Thymus (tissue), 11 donors: ENCODE data around the gene LTA. TPM values are rescaled to one million over a fixed set of nuclear protein-coding genes. Genes with fewer than 3 reads are reported as not detected.

Source experiments
- DNase-seq, 9 donors: peaks; one replicate each; pipeline ENCODE4 v3.0.0-alpha.2; 2013; ENCODE audit warnings: low spot score in 9 of 9, low read depth in 6 of 9, missing footprints in 1 of 9
- H3K27ac ChIP-seq, 2 donors: one replicate each; pipeline ENCODE4 v1.5.1; 2013; ENCODE audit warnings: control low read depth in 1 of 2, low read depth in 1 of 2, low read length in 1 of 2, mild to moderate bottlenecking in 1 of 2, moderate library complexity in 1 of 2
- H3K27me3 ChIP-seq, 2 donors: one replicate each; pipeline ENCODE4 v1.5.1; 2013; ENCODE audit warnings: low read length in 1 of 2; ENCODE audit not compliant: control insufficient read depth in 2 of 2, insufficient read depth in 1 of 2
- H3K36me3 ChIP-seq, 2 donors: one replicate each; pipeline ENCODE4 v1.5.1; 2013; ENCODE audit warnings: low read length in 1 of 2, mild to moderate bottlenecking in 1 of 2, moderate library complexity in 1 of 2; ENCODE audit not compliant: control insufficient read depth in 2 of 2, insufficient read depth in 2 of 2
- H3K4me1 ChIP-seq, 2 donors: one replicate each; pipeline ENCODE4 v1.5.1; 2013; ENCODE audit warnings: low read length in 2 of 2; ENCODE audit not compliant: control insufficient read depth in 2 of 2, insufficient read depth in 2 of 2
- H3K4me3 ChIP-seq, 2 donors: one replicate each; pipeline ENCODE4 v1.5.1; 2013; ENCODE audit warnings: low read length in 2 of 2, control low read depth in 1 of 2, mild to moderate bottlenecking in 1 of 2
- H3K9me3 ChIP-seq, 2 donors: one replicate each; pipeline ENCODE4 v1.5.1; 2013; ENCODE audit warnings: low read length in 1 of 2, mild to moderate bottlenecking in 1 of 2; ENCODE audit not compliant: control insufficient read depth in 2 of 2, insufficient read depth in 1 of 2
- WGBS: extraction: QIAGEN DNeasy Blood & Tissue Kit; methylation state at CpG from one replicate; pipeline ENCODE4 v1.1.7; 2013; 5-methylcytosine and 5-hydroxymethylcytosine counted together
- polyA plus RNA-seq: library from polyadenylated mRNA; stranded (reverse); fragments of 200-250 nt; gene quantifications from one replicate; pipeline ENCODE4 v1.2.3, GENCODE V29; 2013
- total RNA-seq: library from RNA; stranded (reverse); fragments of 120-200 nt; gene quantifications from one replicate; pipeline ENCODE4 v1.2.4, GENCODE V29; 2013
- donor health status: healthy.

Gene LTA
- total and polyA plus RNA-seq, 2 donors: 2.2 to 8.9 TPM

GRCh38 chr6:31531162-31531561 is 40.9 kb upstream of the LTA start:
- no peaks in the 10 kb centered on the region for H3K9me3 ChIP-seq
- H3K4me1 ChIP-seq: no peaks in the 10 kb centered on the region
- 97% methylated on average over 7 of the region's 7 CpGs for WGBS
- peaks cover 69 to 75% of the 10 kb centered on the region in 2 donors for H3K36me3 ChIP-seq
- no peak overlapping the region for H3K27ac ChIP-seq
- no peak overlapping the region for H3K4me3 ChIP-seq
- no peaks in the 10 kb centered on the region for H3K27me3 ChIP-seq
- DNase-seq: no peak

- no peak for DNase-seq
- no peak overlapping the region for H3K27ac ChIP-seq
- no peaks in the 10 kb centered on the region for H3K4me1 ChIP-seq
- peaks cover 76 to 83% of the 10 kb centered on the region in 2 donors for H3K36me3 ChIP-seq
- no peaks in the 10 kb centered on the region for H3K27me3 ChIP-seq
- WGBS: 84% methylated on average over 9 of the region's 9 CpGs
- H3K4me3 ChIP-seq: no peak overlapping the region
- no peaks in the 10 kb centered on the region for H3K9me3 ChIP-seq
Observed at GRCh38 chr6:31531771-31532643, 40.1 kb upstream of the LTA start.

GRCh38 chr6:31532644-31533454 is 39.2 kb upstream of the LTA start:
- DNase-seq: no peak
- WGBS: 96% methylated on average over 9 of the region's 9 CpGs
- H3K27me3 ChIP-seq: no peaks in the 10 kb centered on the region
- H3K4me3 ChIP-seq: no peak overlapping the region
- H3K9me3 ChIP-seq: no peaks in the 10 kb centered on the region
- no peaks in the 10 kb centered on the region for H3K4me1 ChIP-seq
- H3K27ac ChIP-seq: no peak overlapping the region
- H3K36me3 ChIP-seq: peaks cover 76 to 92% of the 10 kb centered on the region in 2 donors

GRCh38 chr6:31533455-31533841 is 38.6 kb upstream of the LTA start:
- Histone ChIP-seq H3K27ac (no peak overlapping the region), H3K4me3 (no peak overlapping the region), H3K27me3 (no peaks in the 10 kb centered on the region), H3K36me3 (peaks cover 82 to 96% of the 10 kb centered on the region in 2 donors), H3K9me3 (no peaks in the 10 kb centered on the region), H3K4me1 (peaks cover 0 to 2% of the 10 kb centered on the region in 2 donors)
- WGBS: 96% methylated on average over 1 of the region's 1 CpG
- DNase-seq: no peak

- 96% methylated on average over 6 of the region's 6 CpGs for WGBS
- H3K27ac ChIP-seq: no peak overlapping the region
- DNase-seq: no peak
- no peak overlapping the region for H3K4me3 ChIP-seq
- peaks cover 5 to 6% of the 10 kb centered on the region in 2 donors for H3K4me1 ChIP-seq
- H3K9me3 ChIP-seq: no peaks in the 10 kb centered on the region
- peaks cover 87 to 98% of the 10 kb centered on the region in 2 donors for H3K36me3 ChIP-seq
- no peaks in the 10 kb centered on the region for H3K27me3 ChIP-seq
Observed at GRCh38 chr6:31534011-31534410, 38.1 kb upstream of the LTA start.

- H3K27me3 ChIP-seq: no peaks in the 10 kb centered on the region
- peaks cover 10 to 11% of the 10 kb centered on the region in 2 donors for H3K4me1 ChIP-seq
- no peak overlapping the region for H3K4me3 ChIP-seq
- H3K36me3 ChIP-seq: peaks cover 89 to 99% of the 10 kb centered on the region in 2 donors
- WGBS: 94% methylated on average over 24 of the region's 24 CpGs
- H3K27ac ChIP-seq: no peak overlapping the region
- H3K9me3 ChIP-seq: no peaks in the 10 kb centered on the region
- no peak for DNase-seq
Observed at GRCh38 chr6:31534521-31535040, 37.5 kb upstream of the LTA start.

GRCh38 chr6:31535538-31536324 is 36.4 kb upstream of the LTA start:
- DNase-seq: no peak
- Histone ChIP-seq H3K4me1 (peaks cover 20 to 23% of the 10 kb centered on the region in 2 donors), H3K27ac (no peak overlapping the region), H3K4me3 (no peak overlapping the region), H3K9me3 (no peaks in the 10 kb centered on the region), H3K27me3 (no peaks in the 10 kb centered on the region), H3K36me3 (peaks cover 85 to 100% of the 10 kb centered on the region in 2 donors)
- 48% methylated on average over 2 of the region's 2 CpGs for WGBS

GRCh38 chr6:31538805-31539400 is 33.2 kb upstream of the LTA start:
- Histone ChIP-seq H3K27ac (no peak overlapping the region), H3K9me3 (no peaks in the 10 kb centered on the region), H3K4me3 (no peak overlapping the region), H3K36me3 (peaks cover 55 to 68% of the 10 kb centered on the region in 2 donors), H3K4me1 (peaks cover 26 to 30% of the 10 kb centered on the region in 2 donors), H3K27me3 (no peaks in the 10 kb centered on the region)
- WGBS: 81% methylated on average over 6 of the region's 6 CpGs
- no peak for DNase-seq
